Parietal lobe (tissue), 2 donors: ENCODE results near the gene PCF11. TPM values are rescaled to one million over a fixed set of nuclear protein-coding genes. Genes with fewer than 3 reads are reported as not detected.

Experiments
- small RNA-seq: library from RNA; depleted of rRNA; stranded (forward); fragments of <200 nt; gene quantifications from one replicate; pipeline ENCODE3, GENCODE V24; 2014; ENCODE audit warnings: low replicate concordance
- total RNA-seq: library from RNA; depleted of rRNA; stranded (reverse); fragments of >200 nt; gene quantifications from one replicate; pipeline ENCODE4 v1.2.3, GENCODE V29; 2014

Gene PCF11, protein sequence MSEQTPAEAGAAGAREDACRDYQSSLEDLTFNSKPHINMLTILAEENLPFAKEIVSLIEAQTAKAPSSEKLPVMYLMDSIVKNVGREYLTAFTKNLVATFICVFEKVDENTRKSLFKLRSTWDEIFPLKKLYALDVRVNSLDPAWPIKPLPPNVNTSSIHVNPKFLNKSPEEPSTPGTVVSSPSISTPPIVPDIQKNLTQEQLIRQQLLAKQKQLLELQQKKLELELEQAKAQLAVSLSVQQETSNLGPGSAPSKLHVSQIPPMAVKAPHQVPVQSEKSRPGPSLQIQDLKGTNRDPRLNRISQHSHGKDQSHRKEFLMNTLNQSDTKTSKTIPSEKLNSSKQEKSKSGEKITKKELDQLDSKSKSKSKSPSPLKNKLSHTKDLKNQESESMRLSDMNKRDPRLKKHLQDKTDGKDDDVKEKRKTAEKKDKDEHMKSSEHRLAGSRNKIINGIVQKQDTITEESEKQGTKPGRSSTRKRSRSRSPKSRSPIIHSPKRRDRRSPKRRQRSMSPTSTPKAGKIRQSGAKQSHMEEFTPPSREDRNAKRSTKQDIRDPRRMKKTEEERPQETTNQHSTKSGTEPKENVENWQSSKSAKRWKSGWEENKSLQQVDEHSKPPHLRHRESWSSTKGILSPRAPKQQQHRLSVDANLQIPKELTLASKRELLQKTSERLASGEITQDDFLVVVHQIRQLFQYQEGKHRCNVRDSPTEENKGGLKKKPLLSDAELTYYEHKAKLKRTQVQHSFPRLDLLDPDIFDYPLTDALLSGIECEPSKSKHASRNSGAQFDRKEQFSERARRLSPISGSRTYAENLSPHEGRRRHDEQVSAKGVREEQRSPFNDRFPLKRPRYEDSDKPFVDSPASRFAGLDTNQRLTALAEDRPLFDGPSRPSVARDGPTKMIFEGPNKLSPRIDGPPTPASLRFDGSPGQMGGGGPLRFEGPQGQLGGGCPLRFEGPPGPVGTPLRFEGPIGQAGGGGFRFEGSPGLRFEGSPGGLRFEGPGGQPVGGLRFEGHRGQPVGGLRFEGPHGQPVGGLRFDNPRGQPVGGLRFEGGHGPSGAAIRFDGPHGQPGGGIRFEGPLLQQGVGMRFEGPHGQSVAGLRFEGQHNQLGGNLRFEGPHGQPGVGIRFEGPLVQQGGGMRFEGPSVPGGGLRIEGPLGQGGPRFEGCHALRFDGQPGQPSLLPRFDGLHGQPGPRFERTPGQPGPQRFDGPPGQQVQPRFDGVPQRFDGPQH (N-terminal part only)
- total RNA-seq = 100 TPM

DNA sequence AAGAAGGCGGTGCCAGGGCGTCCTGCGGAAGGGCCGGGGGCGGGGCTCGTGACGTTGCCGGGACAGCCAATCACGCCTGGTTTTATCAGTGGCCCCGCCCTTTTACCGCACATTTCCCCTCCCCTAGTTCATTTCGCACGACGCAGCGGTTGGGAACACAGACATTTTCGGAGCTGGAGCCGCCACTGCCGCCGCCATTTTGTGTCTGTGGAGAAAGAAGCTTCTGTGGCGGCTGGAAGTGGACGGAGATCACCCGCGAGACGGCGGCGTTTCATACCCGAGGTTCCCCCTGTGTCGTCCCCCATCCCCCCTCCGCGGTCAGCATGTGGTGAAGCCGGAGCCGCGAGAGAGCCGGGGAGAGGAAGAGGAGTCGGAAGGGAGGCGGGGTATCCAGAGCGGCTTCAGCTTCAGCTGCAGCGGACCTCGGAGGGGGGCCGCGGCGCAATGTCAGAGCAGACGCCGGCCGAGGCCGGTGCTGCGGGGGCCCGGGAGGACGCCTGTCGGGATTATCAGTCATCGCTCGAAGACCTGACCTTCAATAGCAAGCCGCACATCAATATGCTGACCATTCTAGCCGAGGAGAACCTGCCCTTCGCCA, at the start of gene PCF11:
Gene PCF11 (plus strand): TSS at position 136 of the 598 bp plus-strand sequence. CDS start 309 bp downstream, at position 445.

DNA sequence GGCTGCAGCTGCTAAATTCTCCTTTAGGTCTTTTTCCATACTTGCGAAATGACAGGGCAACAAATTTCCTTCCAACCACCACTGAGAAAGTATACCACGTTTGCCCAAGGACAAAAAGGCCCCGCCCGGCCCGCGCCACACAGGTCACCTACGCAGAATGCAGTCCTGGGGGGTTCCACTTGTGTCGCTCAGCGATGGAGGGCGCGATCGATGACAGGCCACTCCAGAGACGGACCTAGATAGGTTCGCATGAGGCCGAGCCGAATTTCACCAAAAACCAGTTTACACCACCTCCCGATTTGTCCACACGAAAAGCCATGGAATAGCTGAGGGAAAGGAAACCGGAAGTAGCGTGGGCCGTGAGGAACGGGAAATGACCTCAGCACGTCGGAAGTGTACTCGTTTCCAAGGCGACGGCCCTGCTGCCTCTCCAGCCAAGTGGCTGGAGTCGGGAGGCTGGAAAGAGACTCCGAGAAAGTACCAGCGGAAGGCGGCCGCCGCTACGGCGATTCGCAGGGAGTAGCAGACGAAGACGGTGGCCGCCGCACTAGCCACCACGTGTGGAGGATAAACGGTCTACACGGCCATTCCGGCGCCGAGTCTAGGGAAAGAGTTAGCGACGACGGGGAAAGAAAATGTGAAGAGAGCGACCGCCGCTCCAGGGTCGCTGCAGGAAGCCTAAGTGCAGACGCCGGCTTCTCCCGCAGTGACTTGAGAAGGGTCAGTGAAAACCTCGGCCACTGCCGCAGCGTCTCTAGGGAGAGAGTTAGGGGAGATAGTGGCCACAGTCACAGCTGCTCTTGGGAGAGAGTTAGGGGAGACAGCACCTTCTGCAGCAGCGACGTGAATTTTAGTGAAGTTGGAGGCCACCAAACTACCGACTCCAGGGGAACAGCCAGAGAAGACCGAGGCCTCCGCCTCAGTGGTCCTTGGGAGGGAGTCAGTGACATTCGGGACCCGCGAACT, 36.7 kb downstream of the PCF11 start, which contains the start of gene ANKRD42:
Gene ANKRD42 (plus strand): TSS at position 398 of the 966 bp plus-strand sequence. CDS start 959 bp downstream, outside the sequence.

Small RNA genes lying within 50 kb of the gene (small RNA-seq; reads per million reads assigned to genes)
- gene AP000873.5 = not detected

Other genes starting within 250 kb of the PCF11 start
- gene RAB30, start 85.2 kb upstream of the PCF11 start, total RNA-seq = 53.5 TPM
- gene ANKRD42, start 36.6 kb downstream of the PCF11 start, total RNA-seq = 8.1 TPM
- 146 TPM for gene CCDC90B, start 129.2 kb downstream of the PCF11 start, total RNA-seq